ENCODE results near the gene ZDHHC22.

Gene ZDHHC22

DNA sequence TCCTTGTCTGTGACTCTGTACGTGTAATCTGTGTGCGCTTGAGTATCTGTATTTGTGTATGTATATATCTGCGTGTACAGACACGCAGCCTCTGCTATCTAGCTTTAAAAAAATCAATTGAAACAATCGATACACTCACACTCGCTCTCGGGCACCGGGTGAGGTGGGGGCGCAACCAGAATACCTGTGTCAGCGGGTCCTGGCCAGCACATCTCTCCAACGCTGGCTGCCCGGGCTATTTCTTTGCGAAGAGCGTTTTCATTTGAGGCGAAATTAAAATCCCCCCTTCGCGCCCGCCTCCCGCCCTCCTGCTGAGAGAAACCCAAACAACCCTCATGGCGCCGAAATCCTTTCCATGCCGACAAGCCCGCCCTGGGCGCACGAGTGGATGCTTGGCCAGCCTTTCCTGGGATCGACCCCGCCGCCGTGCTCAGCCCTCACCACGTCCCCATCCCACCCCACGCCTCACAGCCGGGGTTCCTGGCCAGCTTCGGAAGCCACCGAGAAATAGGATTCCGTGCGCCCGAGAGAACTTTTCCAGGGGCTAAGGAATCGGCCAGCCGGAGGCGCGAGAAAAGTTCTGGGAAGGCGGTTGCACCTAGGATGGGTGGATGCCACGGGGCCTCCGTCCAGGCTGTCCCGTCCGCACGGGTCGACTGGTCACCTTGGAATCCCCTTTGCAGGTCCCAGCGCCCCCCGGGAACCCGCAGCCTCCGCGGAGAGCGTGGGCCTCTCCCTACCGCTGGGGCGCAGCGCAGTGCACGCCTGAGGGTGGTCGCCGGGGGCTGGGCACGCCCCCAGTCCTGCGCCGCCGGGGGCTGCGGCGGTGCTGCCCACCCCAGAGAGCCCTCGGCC lies 1.0 kb downstream of the ZDHHC22 start:
- H3K9me3 ChIP-seq (ENCODE audit: control extremely low read depth in 1 of 5, control insufficient read depth in 4 of 5, insufficient read depth in 2 of 5, low read depth in 1 of 5, low read length in 4 of 5): no peaks in the 10 kb centered on the region
- 3% methylated on average over 37 of the region's 67 CpGs for WGBS (ENCODE audit: insufficient coverage)
- no peaks in the 10 kb centered on the region for H3K36me3 ChIP-seq (ENCODE audit: control insufficient read depth in 4 of 4, insufficient read depth in 4 of 4, low read length in 3 of 4)
- H3K4me3 ChIP-seq (ENCODE audit: control insufficient read depth in 1 of 7, extremely low read depth in 1 of 7, insufficient read depth in 4 of 7, low read depth in 2 of 7, low read length in 6 of 7): peak overlapping the region in 6 of 7 experiments; percentile 37 to 71 (median 54)
- no peak overlapping the region for H3K27ac ChIP-seq (ENCODE audit: insufficient read depth in 1 of 2, low read depth in 1 of 2, low read length in 2 of 2, poor library complexity in 1 of 2, severe bottlenecking in 2 of 2)
- ChIA-PET POLR2A (no interaction called here), CTCF (interaction anchor here (0.5 to 6.7 kb wide), 5 partner anchors 11 to 267 kb away, joined by 3 to 58 read pairs (median 4); no protein-coding TSS in a partner anchor)
- DNase-seq: no peak
- peaks cover 0 to 93% (median 67%) of the 10 kb centered on the region in 5 experiments for H3K27me3 ChIP-seq (replicated peaks in 2 of 5; ENCODE audit: control insufficient read depth in 4 of 5, insufficient read depth in 5 of 5, low read length in 4 of 5)
- peaks cover 0 to 34% (median 30%) of the 10 kb centered on the region in 4 experiments for H3K4me1 ChIP-seq (ENCODE audit: control extremely low read depth in 1 of 4, control insufficient read depth in 4 of 4, insufficient read depth in 4 of 4, low read length in 3 of 4)

DNA sequence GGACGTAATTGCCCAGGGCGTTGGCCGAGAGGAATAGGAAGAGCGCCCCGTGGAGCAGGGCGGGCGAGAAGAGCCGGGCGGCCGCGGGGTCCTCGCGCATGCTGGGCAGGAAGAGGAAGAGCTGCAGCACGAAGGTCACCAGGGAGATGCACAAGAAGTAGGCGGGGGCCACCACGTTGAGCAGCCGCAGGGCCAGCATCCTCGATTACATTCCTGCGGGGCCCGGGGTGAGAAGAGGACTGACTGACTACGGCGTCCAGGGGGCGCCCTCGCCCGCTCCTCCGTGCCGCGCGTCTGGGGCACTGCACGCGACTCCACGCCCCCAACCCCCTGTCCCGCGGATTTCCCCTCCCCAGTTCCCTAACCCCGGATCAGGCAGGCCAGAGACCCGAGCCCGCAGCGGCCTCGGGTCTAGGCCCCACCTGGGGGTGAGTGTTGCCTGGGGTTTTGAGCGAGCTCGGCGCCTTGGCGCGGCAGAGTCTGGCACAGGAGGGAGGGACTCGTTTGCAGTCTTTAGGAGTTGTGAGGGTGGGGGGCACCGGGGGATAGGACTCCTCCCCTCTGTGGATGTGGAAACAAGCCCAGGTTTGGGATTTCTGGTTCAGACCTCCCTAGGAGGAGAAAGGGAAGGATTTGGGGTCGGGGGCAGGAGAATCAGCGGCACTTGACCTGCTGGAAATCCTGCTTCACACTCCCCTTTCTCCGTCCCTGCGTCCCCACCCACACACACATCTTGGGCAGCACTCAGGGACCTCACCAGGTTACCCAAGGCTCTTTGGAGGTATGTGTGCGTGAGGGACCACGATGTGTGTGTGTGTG lies 1.8 kb downstream of the ZDHHC22 start:
- ChIA-PET POLR2A (no interaction called here), CTCF (interaction anchor here (0.5 to 6.7 kb wide), 5 partner anchors 12 to 268 kb away, joined by 3 to 58 read pairs (median 4); no protein-coding TSS in a partner anchor)
- Histone ChIP-seq H3K27ac (ENCODE audit: insufficient read depth in 1 of 2, low read depth in 1 of 2, low read length in 2 of 2, poor library complexity in 1 of 2, severe bottlenecking in 2 of 2) (no peak overlapping the region), H3K4me3 (ENCODE audit: control insufficient read depth in 1 of 7, extremely low read depth in 1 of 7, insufficient read depth in 4 of 7, low read depth in 2 of 7, low read length in 6 of 7) (peak overlapping the region in 3 of 7 experiments; percentile 4 to 71 (median 55)), H3K36me3 (ENCODE audit: control insufficient read depth in 4 of 4, insufficient read depth in 4 of 4, low read length in 3 of 4) (no peaks in the 10 kb centered on the region), H3K4me1 (ENCODE audit: control extremely low read depth in 1 of 4, control insufficient read depth in 4 of 4, insufficient read depth in 4 of 4, low read length in 3 of 4) (peaks cover 0 to 34% (median 30%) of the 10 kb centered on the region in 4 experiments), H3K27me3 (replicated peaks in 2 of 5; ENCODE audit: control insufficient read depth in 4 of 5, insufficient read depth in 5 of 5, low read length in 4 of 5) (peaks cover 0 to 93% (median 60%) of the 10 kb centered on the region in 5 experiments), H3K9me3 (ENCODE audit: control extremely low read depth in 1 of 5, control insufficient read depth in 4 of 5, insufficient read depth in 2 of 5, low read depth in 1 of 5, low read length in 4 of 5) (no peaks in the 10 kb centered on the region)
- DNase-seq: peak; percentile 59 to 76 (median 71)
- WGBS (ENCODE audit: insufficient coverage): 3% methylated on average over 34 of the region's 52 CpGs

DNA sequence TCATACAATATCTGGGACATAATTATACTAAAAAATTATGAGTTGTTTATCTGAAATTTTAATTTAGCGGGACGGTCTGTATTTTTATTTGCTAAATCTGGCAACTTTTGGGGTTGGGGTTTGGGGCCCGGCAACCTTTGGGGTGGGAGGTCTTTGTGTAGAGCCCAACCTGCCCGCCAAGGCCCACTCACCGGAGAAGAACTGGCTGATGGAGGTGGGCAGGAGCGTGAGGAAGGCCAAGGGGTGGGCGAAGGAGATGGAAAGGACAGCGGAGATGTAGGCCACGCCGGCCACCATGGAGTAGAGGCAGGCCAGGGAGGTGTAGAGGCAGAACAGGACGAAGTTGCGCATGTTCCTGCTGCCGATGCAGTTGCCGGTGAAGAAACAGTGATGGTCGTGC lies 2.6 kb downstream of the ZDHHC22 start:
- no peak overlapping the region for H3K27ac ChIP-seq (ENCODE audit: insufficient read depth in 1 of 2, low read depth in 1 of 2, low read length in 2 of 2, poor library complexity in 1 of 2, severe bottlenecking in 2 of 2)
- CTCF ChIA-PET: interaction anchor here (1.3 to 6.7 kb wide), 3 partner anchors 13 to 177 kb away, joined by 4 to 58 read pairs (median 4); no protein-coding TSS in a partner anchor
- H3K36me3 ChIP-seq (ENCODE audit: control insufficient read depth in 4 of 4, insufficient read depth in 4 of 4, low read length in 3 of 4): no peaks in the 10 kb centered on the region
- POLR2A ChIA-PET: no interaction called here
- peaks cover 0 to 34% (median 30%) of the 10 kb centered on the region in 4 experiments for H3K4me1 ChIP-seq (ENCODE audit: control extremely low read depth in 1 of 4, control insufficient read depth in 4 of 4, insufficient read depth in 4 of 4, low read length in 3 of 4)
- no peak overlapping the region for H3K4me3 ChIP-seq (ENCODE audit: control insufficient read depth in 1 of 7, extremely low read depth in 1 of 7, insufficient read depth in 4 of 7, low read depth in 2 of 7, low read length in 6 of 7)
- no peak for DNase-seq
- WGBS (ENCODE audit: insufficient coverage): 85% methylated on average over 13 of the region's 15 CpGs
- H3K9me3 ChIP-seq (ENCODE audit: control extremely low read depth in 1 of 5, control insufficient read depth in 4 of 5, insufficient read depth in 2 of 5, low read depth in 1 of 5, low read length in 4 of 5): no peaks in the 10 kb centered on the region
- H3K27me3 ChIP-seq (replicated peaks in 2 of 5; ENCODE audit: control insufficient read depth in 4 of 5, insufficient read depth in 5 of 5, low read length in 4 of 5): peaks cover 0 to 93% (median 61%) of the 10 kb centered on the region in 5 experiments

DNA sequence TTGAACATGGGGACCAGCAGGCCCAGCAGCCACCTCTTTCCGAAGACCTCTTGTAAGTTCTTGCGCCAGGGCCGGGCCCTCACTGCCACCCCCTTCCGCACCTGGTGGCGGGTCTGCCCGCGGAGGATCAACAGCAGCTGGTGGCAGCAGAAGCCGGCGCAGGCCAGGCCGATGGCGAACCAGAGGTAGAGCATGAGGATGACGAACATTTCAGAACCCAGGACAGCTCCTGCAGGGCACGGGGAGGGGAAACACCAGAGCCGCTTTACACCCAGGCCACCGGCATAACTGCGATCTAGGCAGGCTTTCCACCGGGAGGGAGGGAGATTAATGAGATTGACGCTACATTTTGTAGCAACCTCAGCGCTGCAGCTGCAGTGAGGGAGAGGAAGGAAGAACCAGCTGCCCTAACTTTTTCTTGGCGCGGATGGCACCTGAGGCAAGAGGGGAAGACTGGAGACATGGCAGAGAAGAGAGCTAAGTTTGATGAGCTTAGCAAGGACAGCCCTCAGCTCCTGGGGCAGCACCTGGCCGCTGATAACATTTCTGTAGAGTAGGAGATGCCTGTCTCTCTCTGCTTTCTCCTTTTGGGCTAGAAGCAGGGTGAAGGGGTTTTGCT lies 7.8 kb downstream of the ZDHHC22 start:
- peak; percentile 83 to 93 (median 91) for DNase-seq
- H3K27me3 ChIP-seq (replicated peaks in 2 of 5; ENCODE audit: control insufficient read depth in 4 of 5, insufficient read depth in 5 of 5, low read length in 4 of 5): peaks cover 0 to 86% (median 40%) of the 10 kb centered on the region in 5 experiments
- H3K27ac ChIP-seq (ENCODE audit: insufficient read depth in 1 of 2, low read depth in 1 of 2, low read length in 2 of 2, poor library complexity in 1 of 2, severe bottlenecking in 2 of 2): no peak overlapping the region
- H3K9me3 ChIP-seq (ENCODE audit: control extremely low read depth in 1 of 5, control insufficient read depth in 4 of 5, insufficient read depth in 2 of 5, low read depth in 1 of 5, low read length in 4 of 5): no peaks in the 10 kb centered on the region
- ChIA-PET CTCF (interaction anchor here (0.7 to 4.4 kb wide), 12 partner anchors 8 to 182 kb away, joined by 3 to 36 read pairs (median 7); no protein-coding TSS in a partner anchor), POLR2A (interaction anchor here (0.6 to 0.8 kb wide), 2 partner anchors 60 to 83 kb away, joined by 3 read pairs; no protein-coding TSS in a partner anchor)
- 9% methylated on average over 18 of the region's 22 CpGs for WGBS (ENCODE audit: insufficient coverage)
- H3K36me3 ChIP-seq (ENCODE audit: control insufficient read depth in 4 of 4, insufficient read depth in 4 of 4, low read length in 3 of 4): no peaks in the 10 kb centered on the region
- no peaks in the 10 kb centered on the region for H3K4me1 ChIP-seq (ENCODE audit: control extremely low read depth in 1 of 4, control insufficient read depth in 4 of 4, insufficient read depth in 4 of 4, low read length in 3 of 4)
- H3K4me3 ChIP-seq (ENCODE audit: control insufficient read depth in 1 of 7, extremely low read depth in 1 of 7, insufficient read depth in 4 of 7, low read depth in 2 of 7, low read length in 6 of 7): no peak overlapping the region

DNA sequence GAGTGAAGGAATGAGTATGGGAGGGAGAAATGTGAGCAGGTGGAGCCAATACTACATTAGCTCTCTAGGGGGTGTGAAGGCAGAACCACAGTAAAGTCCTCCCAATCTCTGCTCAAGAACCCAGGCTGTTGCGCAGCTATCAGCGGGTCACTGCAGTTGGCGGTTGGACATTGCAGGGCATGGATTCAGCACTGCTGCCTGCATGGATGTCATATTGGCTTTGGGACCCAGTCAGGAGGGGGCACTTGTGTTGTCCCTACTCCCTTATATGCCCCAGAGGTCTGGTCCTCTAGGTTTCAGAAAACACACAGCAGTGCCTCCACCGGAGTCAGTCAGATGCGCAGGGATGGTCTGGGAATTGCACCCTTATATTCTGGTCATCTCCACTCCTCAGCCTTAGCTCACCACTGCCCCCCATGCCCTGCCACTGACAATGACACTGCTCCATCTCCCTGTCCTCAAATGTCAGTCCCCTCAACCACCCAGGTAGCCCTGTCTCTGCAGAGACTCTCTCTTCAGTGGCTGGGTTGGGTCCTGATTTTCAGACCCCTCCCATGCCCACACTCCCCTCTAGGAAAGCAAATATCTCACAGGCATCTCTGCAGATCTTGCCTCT lies 9.6 kb downstream of the ZDHHC22 start:
- no peak for DNase-seq
- H3K36me3 ChIP-seq (ENCODE audit: control insufficient read depth in 4 of 4, insufficient read depth in 4 of 4, low read length in 3 of 4): no peaks in the 10 kb centered on the region
- POLR2A ChIA-PET: no interaction called here
- no peaks in the 10 kb centered on the region for H3K9me3 ChIP-seq (ENCODE audit: control extremely low read depth in 1 of 5, control insufficient read depth in 4 of 5, insufficient read depth in 2 of 5, low read depth in 1 of 5, low read length in 4 of 5)
- peaks cover 0 to 91% (median 34%) of the 10 kb centered on the region in 5 experiments for H3K27me3 ChIP-seq (replicated peaks in 2 of 5; ENCODE audit: control insufficient read depth in 4 of 5, insufficient read depth in 5 of 5, low read length in 4 of 5)
- WGBS (ENCODE audit: insufficient coverage): 100% methylated on average over 5 of the region's 5 CpGs
- H3K4me3 ChIP-seq (ENCODE audit: control insufficient read depth in 1 of 7, extremely low read depth in 1 of 7, insufficient read depth in 4 of 7, low read depth in 2 of 7, low read length in 6 of 7): no peak overlapping the region
- no peak overlapping the region for H3K27ac ChIP-seq (ENCODE audit: insufficient read depth in 1 of 2, low read depth in 1 of 2, low read length in 2 of 2, poor library complexity in 1 of 2, severe bottlenecking in 2 of 2)
- H3K4me1 ChIP-seq (ENCODE audit: control extremely low read depth in 1 of 4, control insufficient read depth in 4 of 4, insufficient read depth in 4 of 4, low read length in 3 of 4): no peaks in the 10 kb centered on the region
- CTCF ChIA-PET: interaction anchor here (1.9 to 4.4 kb wide), 2 partner anchors 8 to 13 kb away, joined by 6 to 28 read pairs; no protein-coding TSS in a partner anchor

DNA sequence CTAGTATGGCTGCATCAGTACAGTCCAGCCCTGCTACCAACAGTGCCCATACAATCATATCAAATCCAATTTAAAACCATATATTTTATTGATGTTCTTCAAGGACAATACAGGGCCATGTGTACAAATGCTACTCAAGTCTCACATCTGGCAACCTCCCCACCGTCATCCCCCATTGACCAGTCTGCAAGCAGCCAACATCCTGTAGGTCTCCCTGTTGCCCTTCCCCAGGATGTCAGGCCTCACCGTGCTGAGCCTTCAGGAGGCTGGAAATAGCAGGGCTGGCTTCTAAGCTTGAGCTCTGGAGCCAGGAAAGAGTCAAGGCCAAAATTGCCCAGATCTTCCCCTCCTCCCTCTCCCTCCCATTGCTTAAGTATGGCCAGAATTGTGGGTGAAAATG lies 10.4 kb downstream of the ZDHHC22 start:
- DNase-seq: no peak
- POLR2A ChIA-PET: no interaction called here
- Histone ChIP-seq H3K27ac (ENCODE audit: insufficient read depth in 1 of 2, low read depth in 1 of 2, low read length in 2 of 2, poor library complexity in 1 of 2, severe bottlenecking in 2 of 2) (no peak overlapping the region), H3K4me3 (ENCODE audit: control insufficient read depth in 1 of 7, extremely low read depth in 1 of 7, insufficient read depth in 4 of 7, low read depth in 2 of 7, low read length in 6 of 7) (no peak overlapping the region), H3K4me1 (ENCODE audit: control extremely low read depth in 1 of 4, control insufficient read depth in 4 of 4, insufficient read depth in 4 of 4, low read length in 3 of 4) (no peaks in the 10 kb centered on the region), H3K27me3 (replicated peaks in 2 of 5; ENCODE audit: control insufficient read depth in 4 of 5, insufficient read depth in 5 of 5, low read length in 4 of 5) (peaks cover 0 to 93% (median 37%) of the 10 kb centered on the region in 5 experiments), H3K36me3 (ENCODE audit: control insufficient read depth in 4 of 4, insufficient read depth in 4 of 4, low read length in 3 of 4) (no peaks in the 10 kb centered on the region), H3K9me3 (ENCODE audit: control extremely low read depth in 1 of 5, control insufficient read depth in 4 of 5, insufficient read depth in 2 of 5, low read depth in 1 of 5, low read length in 4 of 5) (no peaks in the 10 kb centered on the region)
- WGBS (ENCODE audit: insufficient coverage): 89% methylated on average over 1 of the region's 2 CpGs
- CTCF ChIA-PET: no interaction called here
